HCT116 (cell line): Measurements from ENCODE around the gene NYAP1.

Experiments used
- CTCF ChIP-seq, 3 experiments: fragments of 200-600 bp in 1 of 3; sonication (generic) in 1 of 3; IDR thresholded peaks in 2 of 3; conservative IDR thresholded peaks in 1 of 3; 2 replicates each; pipeline ENCODE4 v1.5.1; 2012 to 2017; ENCODE audit warnings: low read depth in 2 of 3, low read length in 2 of 3, antibody characterized with exemption in 1 of 3, borderline replicate concordance in 1 of 3, control low read depth in 1 of 3, mild to moderate bottlenecking in 1 of 3, mixed read lengths in 1 of 3, mixed run types in 1 of 3, moderate library complexity in 1 of 3; ENCODE audit not compliant: insufficient read depth in 1 of 3
- POLR2A ChIP-seq: IDR thresholded peaks from 2 replicates; pipeline ENCODE4 v1.7.0; 2011; ENCODE audit warnings: borderline replicate concordance; ENCODE audit not compliant: insufficient read depth, insufficient read length; ENCODE audit errors: extremely low read depth

- TF ChIP-seq POLR2A, result no peak
- no peak for TF ChIP-seq CTCF (IDR thresholded peaks at IDR 0.05 in 2 of 3, conservative IDR thresholded peaks at IDR 0.05 in 1 of 3; ENCODE audit: borderline replicate concordance in 1 of 3, insufficient read depth in 1 of 3, low read depth in 2 of 3, low read length in 2 of 3)
Measured at GRCh38 chr7:100438172-100438571, 45.6 kb upstream of the NYAP1 start.
